ENCODE measurements around the gene OGFOD3.

The OGFOD3 gene

GRCh38 chr17:82405051-82405450 is 13.3 kb downstream of the OGFOD3 start:
- no peak for DNase-seq (ENCODE audit: low read depth in 2 of 2)

DNA sequence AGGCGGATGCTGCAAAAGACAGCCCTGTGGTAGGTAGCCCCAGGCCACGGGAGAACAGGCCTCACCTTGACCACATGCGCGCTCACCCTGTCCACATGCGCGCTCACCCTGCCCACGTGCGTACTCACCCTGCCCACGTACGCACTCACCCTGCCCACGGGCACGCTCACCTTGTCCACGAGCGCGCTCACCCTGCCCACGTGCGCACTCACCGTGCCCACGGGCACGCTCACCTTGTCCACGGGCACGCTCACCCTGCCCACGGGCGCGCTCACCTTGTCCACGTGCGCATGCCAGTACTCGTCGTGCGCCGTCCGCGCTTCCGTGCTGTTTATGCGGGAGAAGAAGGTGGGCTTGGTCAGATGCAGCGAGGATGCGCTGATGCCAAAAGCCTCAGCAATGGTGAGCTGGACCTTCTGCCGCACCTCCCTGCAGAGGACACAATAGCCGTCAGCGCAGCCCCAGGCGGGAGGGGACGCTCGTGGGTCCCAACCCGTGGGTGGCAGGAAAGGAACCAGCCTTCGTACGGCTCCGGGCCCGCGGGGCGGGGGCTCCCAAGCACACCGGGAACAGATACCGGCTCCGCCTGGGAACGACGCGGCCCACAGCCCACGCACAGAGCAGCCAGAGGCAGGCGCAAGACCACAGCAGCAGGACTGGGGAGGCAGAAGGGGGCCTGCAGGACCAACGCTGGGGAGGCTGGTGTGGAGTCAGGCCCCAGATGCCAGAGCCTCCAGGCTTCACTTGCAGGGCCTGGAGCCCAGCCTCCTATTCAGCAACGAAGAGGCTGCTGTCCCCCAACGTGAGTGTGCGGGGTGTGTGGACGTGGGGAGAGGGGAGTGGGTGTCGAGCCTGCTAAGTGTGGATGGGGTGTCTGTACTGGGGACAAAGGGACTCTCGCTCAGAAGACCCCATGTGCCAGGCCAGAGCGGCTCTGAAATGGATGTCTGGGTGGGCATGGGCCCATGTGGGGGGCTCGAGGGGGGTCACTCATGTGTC is 14.4 kb downstream of the OGFOD3 start:
- no peak for DNase-seq (ENCODE audit: low read depth in 2 of 2)

- DNase-seq (ENCODE audit: low read depth in 2 of 2): no peak
These were observed 15.5 kb downstream of the OGFOD3 start for GRCh38 chr17:82402865-82403264.

- DNase-seq (ENCODE audit: low read depth in 2 of 2): peak in 1 of 2 donors; percentile 22
These were observed 17.6 kb downstream of the OGFOD3 start for GRCh38 chr17:82400830-82401229.

- no peak for DNase-seq (ENCODE audit: low read depth in 2 of 2)
These were observed 18.2 kb downstream of the OGFOD3 start for GRCh38 chr17:82400206-82400605.

- DNase-seq (ENCODE audit: low read depth in 2 of 2): no peak
These were observed 18.7 kb downstream of the OGFOD3 start for GRCh38 chr17:82399601-82400101.

DNA sequence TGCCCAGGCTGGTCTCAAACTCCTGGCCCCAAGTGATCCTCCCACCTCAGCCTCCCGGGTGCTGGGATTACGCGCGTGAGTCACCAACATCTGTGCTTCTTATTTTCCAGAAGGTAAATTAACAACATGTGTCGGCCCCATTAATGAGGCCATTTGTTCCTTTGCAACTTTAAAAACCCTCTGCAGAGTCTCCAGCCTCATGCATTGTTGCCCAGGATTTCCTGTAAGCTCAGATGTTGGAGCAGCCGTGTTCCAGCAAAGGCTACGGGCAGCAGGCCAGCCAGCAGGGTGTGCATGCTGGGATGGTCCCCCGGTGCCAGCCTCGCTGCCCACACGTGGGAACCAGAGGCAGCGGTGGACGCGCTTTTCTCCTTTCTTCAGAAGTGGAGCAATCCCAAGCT is 19.3 kb downstream of the OGFOD3 start:
- no peak for DNase-seq (ENCODE audit: low read depth in 2 of 2)

- no peak for DNase-seq (ENCODE audit: low read depth in 2 of 2)
These were observed 20.7 kb downstream of the OGFOD3 start for GRCh38 chr17:82397449-82398335.

DNA sequence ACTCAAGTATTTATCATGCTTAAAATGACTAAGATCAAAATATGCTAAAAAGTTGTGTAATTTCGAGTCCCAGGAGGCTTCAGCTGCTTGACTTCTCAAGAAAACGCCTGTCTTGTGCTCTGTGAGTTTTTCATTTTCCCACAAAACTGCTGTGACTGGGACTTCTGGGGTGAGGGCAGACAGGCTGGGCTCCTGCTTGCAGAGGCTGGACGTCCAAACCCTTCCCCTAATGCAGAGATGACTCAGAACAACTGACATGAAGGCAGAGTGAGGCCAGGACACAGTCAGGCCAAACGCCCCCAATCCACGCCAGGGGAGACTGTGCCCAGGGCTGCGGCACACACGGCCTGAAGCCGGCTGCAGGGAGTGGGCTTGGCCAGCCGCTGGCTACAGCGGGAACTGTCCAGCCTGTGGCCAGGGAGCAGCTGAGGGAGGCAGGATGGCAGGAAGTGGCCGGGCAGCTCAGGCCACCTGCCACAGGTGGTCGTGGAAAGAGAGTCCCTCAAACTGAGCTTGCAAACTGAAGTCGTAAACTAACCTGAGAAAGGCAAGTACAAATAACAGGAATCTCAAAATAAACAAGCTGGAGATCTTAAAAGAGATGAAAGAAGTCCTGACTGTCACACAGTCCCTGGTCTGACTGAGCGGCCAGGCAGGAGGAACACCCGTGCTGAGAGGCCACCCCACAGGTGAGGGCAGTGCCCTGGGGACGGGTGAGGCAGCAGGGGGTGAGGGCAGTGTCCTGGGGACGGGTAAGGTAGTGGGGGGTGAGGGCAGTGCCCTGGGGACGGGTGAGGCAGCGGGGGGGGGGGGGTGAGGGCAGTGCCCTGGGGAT is 21.6 kb downstream of the OGFOD3 start:
- no peak for DNase-seq (ENCODE audit: low read depth in 2 of 2)

DNA sequence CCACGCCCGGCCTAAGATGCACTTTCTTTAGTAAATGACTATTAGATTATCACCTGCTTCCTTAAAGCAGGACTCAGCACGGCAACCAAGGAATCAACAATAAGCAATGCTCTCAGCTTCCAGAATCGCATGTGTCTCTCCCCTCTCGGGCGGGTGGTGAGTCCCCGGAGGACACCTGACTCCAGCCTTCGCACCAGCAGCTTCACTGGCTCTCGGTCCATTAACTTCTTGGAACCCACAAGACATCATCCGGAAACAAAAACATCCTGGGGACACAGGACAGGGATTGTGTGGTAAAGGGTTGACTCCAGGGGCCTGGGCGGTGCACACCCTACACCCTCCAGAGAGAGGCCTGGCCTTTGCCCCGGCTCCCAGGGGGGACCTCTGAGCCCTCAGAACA is 24.1 kb downstream of the OGFOD3 start:
- no peak for DNase-seq (ENCODE audit: low read depth in 2 of 2)

DNA sequence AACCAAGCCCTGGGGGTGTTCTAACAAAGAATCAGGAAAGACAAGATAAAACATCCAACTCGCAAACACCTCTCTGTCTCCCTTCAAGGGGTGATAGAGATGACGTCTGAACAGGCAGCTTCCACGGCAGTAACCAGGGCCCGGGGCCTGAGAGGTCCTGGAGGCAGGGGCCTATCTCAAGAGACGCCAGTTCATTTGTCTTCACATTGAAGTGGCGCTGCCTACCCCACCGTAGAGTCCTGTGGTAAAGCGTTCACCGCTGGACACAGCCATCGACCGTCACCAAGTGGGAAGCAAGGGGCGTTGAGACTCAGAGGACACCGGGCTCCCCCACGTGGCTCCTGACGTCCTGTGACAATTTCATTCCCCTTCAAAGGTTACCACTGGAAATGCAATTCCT is 25.4 kb downstream of the OGFOD3 start:
- no peak for DNase-seq (ENCODE audit: low read depth in 2 of 2)

DNA sequence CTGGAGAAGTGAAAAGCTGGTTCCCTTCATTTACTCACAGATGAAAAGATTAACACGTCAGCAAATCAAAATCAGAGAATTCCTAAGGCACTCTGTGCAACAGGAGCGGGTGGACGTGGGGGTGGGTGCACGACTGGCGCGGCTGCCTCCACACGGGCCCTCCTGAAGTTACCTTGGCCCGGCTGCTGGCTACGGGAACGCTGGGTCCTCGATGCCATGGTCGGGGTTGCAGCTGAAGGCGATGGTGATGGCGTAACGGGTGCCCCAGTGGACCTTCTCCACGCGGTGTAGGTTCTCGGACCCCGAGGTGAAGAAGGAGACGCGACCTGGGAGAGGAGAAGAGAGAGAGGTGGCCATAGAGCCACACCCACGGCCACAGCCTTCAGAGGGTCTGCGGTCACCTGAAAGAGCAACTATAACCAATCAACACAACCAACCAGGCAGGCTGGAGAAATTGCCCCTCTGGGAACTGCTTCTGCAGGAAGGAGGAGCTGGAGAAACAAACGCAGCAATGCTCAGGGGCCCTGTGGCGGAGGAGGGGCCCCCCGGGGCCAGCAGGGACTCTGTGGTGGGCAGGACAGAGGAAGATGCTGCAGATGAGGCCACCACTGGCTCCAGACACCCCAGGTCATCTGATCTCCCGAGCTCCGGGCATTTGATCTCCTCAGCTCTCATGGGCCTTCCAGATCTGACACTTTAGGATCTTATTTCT is 26.0 kb downstream of the OGFOD3 start:
- no peak for DNase-seq (ENCODE audit: low read depth in 2 of 2)

- no peak for DNase-seq (ENCODE audit: low read depth in 2 of 2)
These were observed 26.8 kb downstream of the OGFOD3 start for GRCh38 chr17:82391496-82392066.

DNA sequence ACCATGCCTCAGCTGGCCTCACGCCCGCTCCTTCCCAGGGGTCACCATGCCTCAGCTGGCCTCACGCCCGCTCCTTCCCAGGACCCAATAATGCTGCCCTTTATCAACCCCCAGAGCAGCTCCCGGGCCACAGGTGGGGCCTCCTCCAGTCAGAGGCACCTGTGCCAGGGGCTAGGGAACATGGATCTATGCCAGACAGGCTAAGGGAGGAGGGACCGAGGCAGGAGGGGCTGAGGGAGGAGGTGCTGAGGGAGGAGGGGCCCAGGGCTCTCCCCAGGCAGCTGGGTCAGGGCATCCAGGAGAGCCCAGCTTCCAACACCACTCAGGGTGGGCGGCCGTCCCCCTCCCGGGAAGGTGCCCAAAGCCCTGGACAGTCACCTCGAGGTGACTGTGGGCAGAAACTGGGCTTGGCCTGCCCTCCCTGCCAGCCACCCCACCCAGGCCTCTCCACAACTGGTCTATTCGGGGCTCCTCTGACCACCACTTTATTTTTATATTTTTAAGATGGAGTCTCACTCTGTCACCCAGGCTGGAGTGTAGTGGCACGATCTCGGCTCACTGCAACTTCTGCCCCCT is 27.4 kb downstream of the OGFOD3 start:
- DNase-seq (ENCODE audit: low read depth in 2 of 2): no peak

GRCh38 chr17:82390015-82390859 is 28.1 kb downstream of the OGFOD3 start:
- no peak for DNase-seq (ENCODE audit: low read depth in 2 of 2)

GRCh38 chr17:82389379-82389778 is 29.0 kb downstream of the OGFOD3 start:
- no peak for DNase-seq (ENCODE audit: low read depth in 2 of 2)

DNA sequence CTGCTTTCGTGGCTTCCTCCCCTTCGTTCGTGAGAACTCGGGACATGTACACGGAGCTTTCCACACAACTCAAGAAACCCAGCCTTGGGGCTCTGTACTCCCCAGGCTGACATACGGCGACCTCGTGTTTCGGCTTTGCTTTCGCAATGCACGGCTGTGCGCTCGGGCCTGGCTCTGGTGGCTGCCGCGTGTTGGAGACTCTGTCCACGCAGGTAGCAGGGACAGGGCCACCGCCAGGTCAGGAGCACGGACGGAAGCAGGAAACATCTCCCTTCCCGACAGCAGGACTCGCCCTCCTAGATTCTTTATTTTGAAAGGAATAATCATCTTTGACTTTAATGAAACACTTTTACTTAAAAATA is 29.5 kb downstream of the OGFOD3 start:
- DNase-seq (ENCODE audit: low read depth in 2 of 2): no peak

DNA sequence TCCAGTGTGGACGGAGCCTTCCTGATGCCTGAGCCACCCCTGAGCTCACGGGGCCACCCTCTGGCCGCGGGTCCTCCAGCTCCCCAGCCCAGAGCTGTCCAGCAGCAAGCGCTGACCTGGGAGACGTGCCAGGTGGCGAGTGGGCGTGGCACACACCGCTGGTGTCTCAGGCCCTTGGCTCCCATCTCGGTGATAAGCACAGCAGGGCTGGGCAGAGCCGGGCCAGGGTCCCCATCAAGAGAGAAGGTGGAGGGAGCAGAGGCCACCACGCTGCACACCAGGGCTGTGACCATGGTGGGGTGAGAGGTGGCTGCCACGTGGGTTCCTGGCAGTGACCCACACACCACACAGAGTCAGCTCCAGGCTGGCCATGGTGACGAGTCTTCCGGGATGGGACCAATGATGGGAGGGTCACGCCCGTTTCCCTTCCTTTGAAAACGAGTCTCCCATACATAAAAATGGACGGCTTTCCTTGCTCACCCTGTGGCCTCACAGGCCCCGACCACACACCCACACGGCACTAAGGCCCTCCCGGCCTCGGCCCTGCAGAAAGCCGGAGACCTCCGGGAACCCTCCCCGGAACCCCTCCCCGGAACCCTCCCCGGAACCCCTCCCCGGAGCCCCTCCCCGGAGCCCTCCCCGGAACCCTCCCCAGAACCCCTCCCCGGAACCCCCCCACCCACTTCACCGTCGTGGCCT is 30.0 kb downstream of the OGFOD3 start:
- DNase-seq (ENCODE audit: low read depth in 2 of 2): no peak

- no peak for DNase-seq (ENCODE audit: low read depth in 2 of 2)
These were observed 30.7 kb downstream of the OGFOD3 start for GRCh38 chr17:82387705-82388106.
